Neural cell (in vitro differentiated cells): ENCODE results near the gene SAC3D1. TPM values are rescaled to one million over a fixed set of nuclear protein-coding genes. Genes with fewer than 3 reads are reported as not detected.

Experiments used
- H2AFZ ChIP-seq: fragments of 200-600, 300-800 bp; sonication (generic), shearing (Covaris generic); 2 replicates; pipeline ENCODE4 v1.6.0; 2014; ENCODE audit warnings: low read depth, mild to moderate bottlenecking, antibody characterized with exemption, low read length, moderate library complexity
- H3F3A ChIP-seq: fragments of 200-600 bp; shearing (Covaris generic); 2 replicates; pipeline ENCODE4 v1.6.1; 2016; ENCODE audit warnings: mild to moderate bottlenecking, moderate library complexity, mixed read lengths, antibody characterized with exemption, low read length; ENCODE audit not compliant: insufficient read depth, poor library complexity, severe bottlenecking
- H3K27ac ChIP-seq: fragments of 200-600, 300-800 bp; sonication (generic), shearing (Covaris generic); 2 replicates; pipeline ENCODE4 v1.5.1; 2014; ENCODE audit warnings: mild to moderate bottlenecking, low read length, moderate library complexity
- H3K27me3 ChIP-seq: fragments of 300-800, 200-600 bp; sonication (generic), shearing (Covaris generic); 2 replicates; pipeline ENCODE4 v1.6.0; 2014; ENCODE audit warnings: mild to moderate bottlenecking, low read depth, low read length, moderate library complexity; ENCODE audit not compliant: insufficient read depth
- H3K36me3 ChIP-seq: fragments of 300-800, 200-600 bp; sonication (generic), shearing (Covaris generic); 2 replicates; pipeline ENCODE4 v1.5.1; 2014; ENCODE audit warnings: mild to moderate bottlenecking, antibody characterized with exemption, low read length, moderate library complexity; ENCODE audit not compliant: insufficient read depth
- H3K4me2 ChIP-seq: fragments of 300-800, 200-600 bp; sonication (generic), shearing (Covaris generic); 2 replicates; pipeline ENCODE4 v1.6.0; 2014; ENCODE audit warnings: mild to moderate bottlenecking, low read length
- H3K4me3 ChIP-seq: fragments of 300-800, 200-600 bp; sonication (generic), shearing (Covaris generic); 2 replicates; pipeline ENCODE4 v1.5.1; 2014; ENCODE audit warnings: mild to moderate bottlenecking, low read length, moderate library complexity
- H3K79me2 ChIP-seq: fragments of 200-600 bp; shearing (Covaris generic); replicated peaks from 2 replicates; pipeline ENCODE4 v1.6.0; 2014; ENCODE audit warnings: mild to moderate bottlenecking, low read length, moderate library complexity; ENCODE audit not compliant: insufficient read depth
- H3K9ac ChIP-seq: fragments of 300-800, 200-600 bp; sonication (generic), shearing (Covaris generic); 2 replicates; pipeline ENCODE4 v1.6.1; 2016; ENCODE audit warnings: mild to moderate bottlenecking, low read length, mixed read lengths
- H3K9me2 ChIP-seq: fragments of 200-600 bp; shearing (Covaris generic); 2 replicates; pipeline ENCODE4 v1.6.1; 2016; ENCODE audit warnings: mild to moderate bottlenecking, low read length, mixed read lengths; ENCODE audit not compliant: insufficient read depth
- H3K9me3 ChIP-seq: fragments of 200-600, 300-800 bp; sonication (generic), shearing (Covaris generic); 2 replicates; pipeline ENCODE4 v1.6.1; 2016; ENCODE audit warnings: mild to moderate bottlenecking, mixed run types, low read length, moderate library complexity, mixed read lengths
- H4K20me1 ChIP-seq: fragments of 200-600 bp; shearing (Covaris generic); 2 replicates; pipeline ENCODE4 v1.6.1; 2016; ENCODE audit warnings: mild to moderate bottlenecking, mixed run types; ENCODE audit not compliant: insufficient read depth
- CTCF ChIP-seq: fragments of 450-650 bp; IDR thresholded peaks from 2 replicates; pipeline ENCODE4 v1.5.1; 2014; ENCODE audit warnings: antibody characterized with exemption, mild to moderate bottlenecking, moderate library complexity; ENCODE audit not compliant: poor library complexity, severe bottlenecking
- EP300 ChIP-seq: fragments of 450-650 bp; conservative IDR thresholded peaks from 2 replicates; pipeline ENCODE4 v1.6.1; 2014; ENCODE audit warnings: antibody characterized with exemption, mild to moderate bottlenecking, moderate library complexity; ENCODE audit not compliant: poor library complexity, severe bottlenecking
- EZH2 ChIP-seq: fragments of 200-600, 300-800 bp; shearing (Covaris generic), sonication (generic); IDR thresholded peaks from 2 replicates; pipeline ENCODE4 v1.6.1; 2014; ENCODE audit warnings: antibody characterized with exemption, low read length, borderline replicate concordance, mild to moderate bottlenecking; ENCODE audit not compliant: insufficient read depth, poor library complexity, severe bottlenecking
- MXI1 ChIP-seq: fragments of 450-650 bp; conservative IDR thresholded peaks from 2 replicates; pipeline ENCODE4 v1.6.1; 2014; ENCODE audit warnings: antibody characterized with exemption, mild to moderate bottlenecking; ENCODE audit not compliant: poor library complexity, severe bottlenecking
- POLR2AphosphoS5 ChIP-seq: IDR thresholded peaks from 2 replicates; pipeline ENCODE4 v1.6.1; 2012
- RAD21 ChIP-seq: fragments of 450-650 bp; conservative IDR thresholded peaks from 2 replicates; pipeline ENCODE4 v1.6.1; 2014; ENCODE audit warnings: antibody characterized with exemption, mild to moderate bottlenecking, moderate library complexity
- REST ChIP-seq: IDR thresholded peaks from 2 replicates; pipeline ENCODE4 v1.6.1; 2012; ENCODE audit warnings: borderline replicate concordance
- SMC3 ChIP-seq: fragments of 450-650 bp; conservative IDR thresholded peaks from 2 replicates; pipeline ENCODE4 v1.6.1; 2014; ENCODE audit warnings: antibody characterized with exemption, mild to moderate bottlenecking, moderate library complexity; ENCODE audit not compliant: poor library complexity
- TAF1 ChIP-seq: IDR thresholded peaks from 2 replicates; pipeline ENCODE4 v1.6.1; 2012; ENCODE audit warnings: low read depth
- polyA plus RNA-seq: library from polyadenylated mRNA; depleted of rRNA; stranded (reverse); fragments of >200 nt; gene quantifications from 2 replicates; pipeline ENCODE4 v1.2.3, GENCODE V29; 2014

The SAC3D1 gene
- polyA plus RNA-seq, 1 donor from 2014 or later, result 23.5 TPM

DNA sequence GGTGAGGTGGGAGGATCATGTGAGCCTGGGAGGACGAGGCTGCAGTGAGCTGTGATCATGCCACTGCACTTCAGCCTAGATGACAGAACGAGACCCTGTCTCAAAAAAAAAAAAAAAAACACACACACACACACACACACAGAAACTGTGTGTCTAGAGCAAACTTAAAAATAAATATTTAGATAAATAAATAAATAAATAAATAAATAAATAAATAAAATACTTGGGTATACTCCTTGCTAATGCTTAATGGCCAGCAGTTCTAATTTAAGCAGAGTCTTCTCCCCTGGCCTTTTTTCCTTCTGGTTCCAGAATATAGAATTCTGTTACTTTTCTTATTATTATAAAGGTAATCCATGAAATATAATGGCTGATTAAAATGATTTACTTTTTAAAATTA is 32.1 kb upstream of the SAC3D1 start:
- Histone ChIP-seq H3K9ac (no peak overlapping the region), H3F3A (no peaks in the 10 kb centered on the region), H3K36me3 (no peaks in the 10 kb centered on the region), H3K27me3 (no peaks in the 10 kb centered on the region), H3K9me2 (no peaks in the 10 kb centered on the region), H3K9me3 (no peaks in the 10 kb centered on the region), H3K4me2 (no peak overlapping the region), H3K4me3 (no peak overlapping the region), H2AFZ (no peak overlapping the region), H3K27ac (no peak overlapping the region), H4K20me1 (no peaks in the 10 kb centered on the region), H3K79me2 (no peaks in the 10 kb centered on the region)
- no peak for TF ChIP-seq REST
- TF ChIP-seq EZH2, result no peak
- TF ChIP-seq RAD21, result no peak
- no peak for TF ChIP-seq MXI1
- TF ChIP-seq EP300, result no peak
- no peak for TF ChIP-seq CTCF
- TF ChIP-seq TAF1, result no peak
- no peak for TF ChIP-seq POLR2AphosphoS5
- no peak for TF ChIP-seq SMC3

- Histone ChIP-seq H3K9me2 (no peaks in the 10 kb centered on the region), H3K27me3 (no peaks in the 10 kb centered on the region), H3K9me3 (no peaks in the 10 kb centered on the region), H3K4me2 (no peak overlapping the region), H3F3A (no peaks in the 10 kb centered on the region), H3K4me3 (peak overlapping the region; percentile 90), H2AFZ (peak overlapping the region; percentile 92), H3K27ac (peak overlapping the region; percentile 82), H3K36me3 (no peaks in the 10 kb centered on the region), H3K9ac (peak overlapping the region; percentile 84), H3K79me2 (no peaks in the 10 kb centered on the region), H4K20me1 (no peaks in the 10 kb centered on the region)
- peak; percentile 60 for TF ChIP-seq RAD21
- TF ChIP-seq SMC3, result peak; percentile 73
- TF ChIP-seq EZH2, result no peak
Measured at GRCh38 chr11:65013130-65013887, 27.7 kb upstream of the SAC3D1 start.
